MM.1S (cell line): ENCODE measurements around the gene MEIOSIN.
"Not testable (repeated sequence)": the region's sequence is repeated elsewhere in the genome, so short reads cannot be mapped to it uniquely, and the experiment has no call there.

Source experiments
- EZH2 ChIP-seq: fragments of 300-600 bp; sonication (generic); optimal IDR thresholded peaks from 2 replicates; pipeline ENCODE3; 2017; ENCODE audit warnings: low read depth, mild to moderate bottlenecking, antibody characterized with exemption, low read length, mixed read lengths
- EZH2phosphoT487 ChIP-seq: fragments of 300-600 bp; sonication (generic); IDR thresholded peaks from 2 replicates; pipeline ENCODE4 v1.6.1; 2018; ENCODE audit warnings: antibody characterized with exemption, low read length
- TF ChIP-seq, protein P1 (sequence below): fragments of 300-600 bp; sonication (generic); IDR thresholded peaks from 2 replicates; pipeline ENCODE4 v1.5.1; 2016; ENCODE audit warnings: antibody characterized with exemption, low read length, mixed read lengths

DNA sequence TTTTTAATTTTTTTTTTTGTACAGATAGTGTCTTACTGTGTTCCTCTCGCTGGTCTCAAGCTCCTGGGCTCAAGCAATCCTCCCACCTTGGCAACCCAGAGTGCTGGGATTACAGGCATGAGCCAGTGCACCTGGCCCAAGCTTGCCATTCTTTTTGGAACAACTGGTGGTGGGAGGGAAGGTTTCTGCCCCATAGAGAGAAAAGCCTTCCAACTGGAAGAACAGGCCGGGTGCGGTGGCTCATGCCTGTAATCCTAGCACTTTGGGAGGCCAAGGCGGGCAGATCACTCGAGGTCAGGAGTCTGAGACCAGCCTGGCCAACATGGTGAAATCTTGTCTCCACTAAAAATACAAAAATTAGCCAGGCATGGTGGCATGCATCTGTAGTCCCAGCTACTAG lies 66.3 kb downstream of the MEIOSIN start:
- TF ChIP-seq, protein P1, sequence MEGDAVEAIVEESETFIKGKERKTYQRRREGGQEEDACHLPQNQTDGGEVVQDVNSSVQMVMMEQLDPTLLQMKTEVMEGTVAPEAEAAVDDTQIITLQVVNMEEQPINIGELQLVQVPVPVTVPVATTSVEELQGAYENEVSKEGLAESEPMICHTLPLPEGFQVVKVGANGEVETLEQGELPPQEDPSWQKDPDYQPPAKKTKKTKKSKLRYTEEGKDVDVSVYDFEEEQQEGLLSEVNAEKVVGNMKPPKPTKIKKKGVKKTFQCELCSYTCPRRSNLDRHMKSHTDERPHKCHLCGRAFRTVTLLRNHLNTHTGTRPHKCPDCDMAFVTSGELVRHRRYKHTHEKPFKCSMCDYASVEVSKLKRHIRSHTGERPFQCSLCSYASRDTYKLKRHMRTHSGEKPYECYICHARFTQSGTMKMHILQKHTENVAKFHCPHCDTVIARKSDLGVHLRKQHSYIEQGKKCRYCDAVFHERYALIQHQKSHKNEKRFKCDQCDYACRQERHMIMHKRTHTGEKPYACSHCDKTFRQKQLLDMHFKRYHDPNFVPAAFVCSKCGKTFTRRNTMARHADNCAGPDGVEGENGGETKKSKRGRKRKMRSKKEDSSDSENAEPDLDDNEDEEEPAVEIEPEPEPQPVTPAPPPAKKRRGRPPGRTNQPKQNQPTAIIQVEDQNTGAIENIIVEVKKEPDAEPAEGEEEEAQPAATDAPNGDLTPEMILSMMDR = not testable (repeated sequence)
- not testable (repeated sequence) for TF ChIP-seq EZH2, EZH2phosphoT487
